ENCODE data around the gene IFNL2. TPM values are rescaled to one million over a fixed set of nuclear protein-coding genes. Genes with fewer than 3 reads are reported as not detected.

Gene IFNL2
- total RNA-seq, 1 donor from 2014 or later: not detected

DNA sequence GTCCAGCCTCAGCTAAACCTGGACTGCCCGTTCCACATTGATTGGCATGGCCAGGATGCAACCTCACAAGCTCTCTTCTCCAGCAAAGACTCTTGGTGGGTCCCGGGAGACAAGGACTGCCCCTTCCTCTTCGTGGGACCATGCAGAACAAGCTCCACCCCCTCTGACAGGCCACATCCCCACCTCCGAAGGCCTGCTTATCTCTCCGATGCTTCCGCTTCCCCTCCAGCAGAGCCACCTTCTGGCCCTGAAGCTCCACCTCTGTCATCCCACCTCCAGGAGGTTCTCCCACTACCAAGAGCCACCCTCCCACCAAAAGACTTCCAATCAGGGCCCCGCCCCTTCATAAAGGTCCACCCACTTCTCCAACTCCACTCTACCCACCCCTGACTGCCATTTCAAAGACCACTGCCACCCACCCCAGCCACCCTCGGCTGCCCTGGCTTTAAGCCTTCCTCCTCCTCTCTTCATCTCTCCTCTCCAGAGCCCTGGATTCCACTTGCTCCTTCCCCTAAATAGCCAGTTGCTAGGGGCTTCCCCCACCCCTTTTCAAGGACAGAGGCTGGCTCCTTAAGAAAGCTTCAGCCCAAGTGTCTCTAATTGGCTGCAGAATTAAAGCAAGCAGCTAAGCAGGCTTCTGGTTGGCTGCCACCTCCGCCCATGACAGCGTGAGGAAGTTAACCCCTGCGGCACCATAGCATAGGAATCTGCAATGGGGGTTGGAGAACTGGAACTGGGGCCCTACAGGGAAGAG is 42.5 kb downstream of the IFNL2 start:
- no peak overlapping the region for H3K4me3 Mint-ChIP-seq
- DNase-seq: no peak
- intact Hi-C loops (cut with micrococcal nuclease): no loop called here

DNA sequence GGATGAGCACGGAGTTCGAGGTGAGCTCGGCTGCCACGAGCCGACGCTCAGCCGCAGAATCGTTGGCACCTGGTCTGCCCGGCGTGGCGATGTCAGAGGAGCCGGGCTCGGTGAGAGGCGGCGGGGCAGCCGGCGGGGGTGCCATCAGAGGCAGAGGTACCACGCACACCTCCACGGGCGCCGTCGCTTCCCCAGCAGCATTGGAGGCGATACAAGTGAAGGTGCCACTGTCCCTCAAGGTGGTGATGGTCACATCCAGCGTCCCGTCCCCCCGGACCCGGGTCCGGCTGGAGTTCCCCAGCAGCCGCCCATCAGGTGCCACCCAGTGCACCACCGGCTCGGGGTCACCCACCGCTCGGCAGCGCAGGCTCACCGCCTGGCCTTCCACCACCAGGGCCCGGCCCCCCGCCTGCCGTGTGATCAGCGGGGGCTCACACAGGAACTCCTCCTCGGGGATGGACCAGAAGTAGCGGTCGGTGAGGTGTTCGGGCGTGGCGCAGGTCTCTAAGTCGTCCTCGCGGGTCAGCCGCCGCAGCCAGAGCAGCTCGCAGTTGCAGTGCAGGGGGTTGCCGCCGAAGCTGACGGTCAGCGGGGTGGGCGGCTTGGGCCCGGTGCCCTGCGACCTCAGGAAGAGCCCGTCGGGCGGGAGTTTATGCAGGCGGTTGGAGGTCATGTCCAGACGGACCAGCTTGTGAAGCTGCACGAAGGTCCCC is 46.0 kb downstream of the IFNL2 start:
- no peaks in the 10 kb centered on the region for H3K9me3 Mint-ChIP-seq
- H3K4me1 Mint-ChIP-seq: no peaks in the 10 kb centered on the region
- ATAC-seq (ENCODE audit: low read depth) (no peak), DNase-seq (no peak)
- ChIA-PET POLR2A (interaction anchor here (0.6 kb wide), 1 partner anchor 18 kb away, joined by 5 read pairs; no protein-coding TSS in a partner anchor), CTCF (no interaction called here)
- H3K36me3 Mint-ChIP-seq (ENCODE audit: low read depth): peaks cover 8% of the 10 kb centered on the region
- H3K27ac Mint-ChIP-seq: no peak overlapping the region
- no peak for TF ChIP-seq CTCF (IDR thresholded peaks at IDR 0.05)
- intact Hi-C loops (cut with micrococcal nuclease): no loop called here
- peaks cover 2% of the 10 kb centered on the region for H3K27me3 Mint-ChIP-seq
- H3K4me3 Mint-ChIP-seq: no peak overlapping the region

More for the DNA sequence above, 42.5 kb downstream of the IFNL2 start:
- ChIA-PET CTCF (no interaction called here), POLR2A (no interaction called here)
- Mint-ChIP-seq H3K27ac (no peak overlapping the region), H3K36me3 (ENCODE audit: low read depth) (peaks cover 9% of the 10 kb centered on the region), H3K4me1 (no peaks in the 10 kb centered on the region), H3K9me3 (no peaks in the 10 kb centered on the region), H3K27me3 (peaks cover 2% of the 10 kb centered on the region)
- no peak for ATAC-seq (ENCODE audit: low read depth)
- no peak for TF ChIP-seq CTCF (IDR thresholded peaks at IDR 0.05)

- DNase-seq: no peak
- Mint-ChIP-seq H3K27me3 (peaks cover 2% of the 10 kb centered on the region), H3K9me3 (no peaks in the 10 kb centered on the region), H3K36me3 (ENCODE audit: low read depth) (peaks cover 8% of the 10 kb centered on the region), H3K4me3 (no peak overlapping the region), H3K27ac (no peak overlapping the region), H3K4me1 (peaks cover 6% of the 10 kb centered on the region)
- intact Hi-C loops (cut with micrococcal nuclease): no loop called here
- TF ChIP-seq CTCF (IDR thresholded peaks at IDR 0.05): no peak
- no peak for ATAC-seq (ENCODE audit: low read depth)
- ChIA-PET POLR2A (no interaction called here), CTCF (no interaction called here)
Measured at GRCh38 chr19:39315933-39316332, 47.7 kb downstream of the IFNL2 start.

DNA sequence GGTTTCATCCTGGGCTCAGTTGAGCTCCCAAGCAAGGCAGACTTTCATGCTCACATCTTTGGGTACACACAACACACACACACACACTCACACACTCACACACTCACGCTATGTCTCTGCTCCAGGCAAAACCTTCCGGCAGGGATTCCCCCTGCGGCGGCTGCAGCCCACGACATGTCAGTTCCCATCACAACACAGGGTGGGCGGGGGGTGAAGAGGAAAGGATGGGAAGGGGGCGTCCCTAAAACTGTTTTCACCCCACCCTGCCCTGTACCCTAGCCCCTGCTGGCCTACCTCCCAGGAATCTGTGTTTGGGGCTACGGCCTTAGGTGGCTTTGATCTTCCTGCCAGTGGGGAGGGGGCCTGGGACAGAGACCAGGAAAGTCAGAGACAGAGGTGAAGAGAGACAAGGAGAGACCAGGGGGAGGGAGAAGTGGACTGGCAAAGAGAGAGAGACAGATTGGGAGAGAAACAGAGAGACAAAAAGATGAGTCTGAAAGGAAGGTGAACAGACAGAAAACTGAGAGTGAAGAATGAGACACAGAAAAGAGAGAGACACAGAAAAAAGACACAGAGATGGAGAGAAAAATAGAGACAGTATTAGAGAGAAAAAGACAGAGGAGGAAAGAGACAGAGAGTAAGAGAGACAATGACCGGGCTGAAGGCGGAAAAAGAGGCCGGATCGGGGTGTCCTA is 48.6 kb downstream of the IFNL2 start:
- DNase-seq: no peak
- POLR2A ChIA-PET: no interaction called here
- peaks cover 6% of the 10 kb centered on the region for H3K36me3 Mint-ChIP-seq (ENCODE audit: low read depth)

More for the DNA sequence above, 48.6 kb downstream of the IFNL2 start:
- CTCF ChIA-PET: interaction anchor here (1.2 kb wide), 1 partner anchor 12 kb away, joined by 3 read pairs; no protein-coding TSS in a partner anchor
- no peak for ATAC-seq (ENCODE audit: low read depth)
- TF ChIP-seq CTCF (IDR thresholded peaks at IDR 0.05): no peak
- intact Hi-C loops (cut with micrococcal nuclease): no loop called here
- Mint-ChIP-seq H3K4me3 (no peak overlapping the region), H3K4me1 (peaks cover 11% of the 10 kb centered on the region), H3K27ac (no peak overlapping the region), H3K9me3 (no peaks in the 10 kb centered on the region), H3K27me3 (peaks cover 2% of the 10 kb centered on the region)
